ENCODE results near the gene PRSS57. TPM values are rescaled to one million over a fixed set of nuclear protein-coding genes. Genes with fewer than 3 reads are reported as not detected.
A peak's percentile ranks its signal among the peaks of the same experiment; 100 is the strongest.

PRSS57 gene
- total and polyA plus RNA-seq, 4 donors: 0.10 to 2.0 (median 0.60) TPM; not detected in 1

- 94 to 98% methylated on average over 11 of the region's 11 CpGs for WGBS, 2 donors
- Histone ChIP-seq H3K27me3 (ENCODE audit: control insufficient read depth in 3 of 3, insufficient read depth in 3 of 3, low read length in 2 of 3) (no peaks in the 10 kb centered on the region), H3K27ac (ENCODE audit: low read depth in 1 of 2, low read length in 1 of 2) (no peak overlapping the region), H3K36me3 (ENCODE audit: control insufficient read depth in 4 of 4, insufficient read depth in 4 of 4, low read length in 4 of 4) (peaks cover 2 to 73% (median 12%) of the 10 kb centered on the region in 4 donors), H3K9me3 (ENCODE audit: control insufficient read depth in 4 of 4, insufficient read depth in 3 of 4, low read length in 3 of 4) (no peaks in the 10 kb centered on the region), H3K4me1 (ENCODE audit: control insufficient read depth in 5 of 5, insufficient read depth in 5 of 5, low read length in 5 of 5) (no peaks in the 10 kb centered on the region), H3K9ac (ENCODE audit: insufficient read depth in 1 of 2, low read length in 2 of 2) (no peak overlapping the region), H3K4me3 (no peak overlapping the region)
- no peak for TF ChIP-seq CTCF (IDR thresholded peaks at IDR 0.05; ENCODE audit: control extremely low read depth, extremely low read depth)
- DNase-seq (no peak), ATAC-seq (ENCODE audit: insufficient read depth, low FRiP score) (no peak)
Measured at GRCh38 chr19:650121-650520, 45.1 kb downstream of the PRSS57 start.

GRCh38 chr19:648904-649801, 46.1 kb downstream of the PRSS57 start:
- ATAC-seq (ENCODE audit: insufficient read depth, low FRiP score): no peak
- no peaks in the 10 kb centered on the region for H3K4me1 ChIP-seq (ENCODE audit: control insufficient read depth in 5 of 5, insufficient read depth in 5 of 5, low read length in 5 of 5)
- H3K27ac ChIP-seq (ENCODE audit: low read depth in 1 of 2, low read length in 1 of 2): no peak overlapping the region
- H3K4me3 ChIP-seq: no peak overlapping the region
- no peaks in the 10 kb centered on the region for H3K27me3 ChIP-seq (ENCODE audit: control insufficient read depth in 3 of 3, insufficient read depth in 3 of 3, low read length in 2 of 3)
- no peaks in the 10 kb centered on the region for H3K9me3 ChIP-seq (ENCODE audit: control insufficient read depth in 4 of 4, insufficient read depth in 3 of 4, low read length in 3 of 4)
- H3K9ac ChIP-seq (ENCODE audit: insufficient read depth in 1 of 2, low read length in 2 of 2): no peak overlapping the region
- TF ChIP-seq CTCF (IDR thresholded peaks at IDR 0.05; ENCODE audit: control extremely low read depth, extremely low read depth): no peak
- DNase-seq: no peak
- peaks cover 2 to 80% (median 12%) of the 10 kb centered on the region in 4 donors for H3K36me3 ChIP-seq (ENCODE audit: control insufficient read depth in 4 of 4, insufficient read depth in 4 of 4, low read length in 4 of 4)
- 91 to 94% methylated on average over 53 of the region's 53 CpGs for WGBS, 2 donors

- H3K9me3 ChIP-seq (ENCODE audit: control insufficient read depth in 4 of 4, insufficient read depth in 3 of 4, low read length in 3 of 4): no peaks in the 10 kb centered on the region
- no peak for TF ChIP-seq CTCF (IDR thresholded peaks at IDR 0.05; ENCODE audit: control extremely low read depth, extremely low read depth)
- H3K36me3 ChIP-seq (ENCODE audit: control insufficient read depth in 4 of 4, insufficient read depth in 4 of 4, low read length in 4 of 4): peaks cover 0 to 73% (median 11%) of the 10 kb centered on the region in 4 donors
- peak; percentile 5 for ATAC-seq (ENCODE audit: insufficient read depth, low FRiP score)
- H3K9ac ChIP-seq (ENCODE audit: insufficient read depth in 1 of 2, low read length in 2 of 2): no peak overlapping the region
- WGBS, 2 donors: 95% methylated on average over 26 to 29 of the region's 29 CpGs
- no peaks in the 10 kb centered on the region for H3K4me1 ChIP-seq (ENCODE audit: control insufficient read depth in 5 of 5, insufficient read depth in 5 of 5, low read length in 5 of 5)
- H3K27ac ChIP-seq (ENCODE audit: low read depth in 1 of 2, low read length in 1 of 2): no peak overlapping the region
- no peaks in the 10 kb centered on the region for H3K27me3 ChIP-seq (ENCODE audit: control insufficient read depth in 3 of 3, insufficient read depth in 3 of 3, low read length in 2 of 3)
- no peak overlapping the region for H3K4me3 ChIP-seq
- DNase-seq: no peak
Measured at GRCh38 chr19:648305-648704, 46.9 kb downstream of the PRSS57 start.

All from lung (tissue), 12 donors.